Measurements from ENCODE around the gene GIMAP1. TPM values are rescaled to one million over a fixed set of nuclear protein-coding genes. Genes with fewer than 3 reads are reported as not detected.

Gene GIMAP1
- total RNA-seq (2021) (0.05 to 0.09 TPM in 2 of 3 replicates, not detected in the other), Bru-seq, nascent RNA (not detected)
- long read RNA-seq, experiment 1: 0 reads
- long read RNA-seq, experiment 2: 0 reads
- long read RNA-seq, experiment 3: 0 reads

GRCh38 chr7:150716368-150716767 lies at the start of gene GIMAP1:
Gene GIMAP1, plus strand, starts transcription at chr7:150716613. Its CDS starts 2,435 bp downstream, at chr7:150719048.
- Mint-ChIP-seq H3K4me1 (no peaks in the 10 kb centered on the region), H3K4me3 (no peak within 1 kb of the TSS), H3K27ac (no peak within 1 kb of the TSS), H3K36me3 (no peaks in the 10 kb centered on the region), H3K27me3 (ENCODE audit: low read depth) (peaks cover 91% of the 10 kb centered on the region), H3K9me3 (peaks cover 16% of the 10 kb centered on the region)
- POLR2A ChIA-PET: no interaction called here
- no peak for TF ChIP-seq ZNF512 (CRISPR knock-in tag; IDR thresholded peaks at IDR 0.05; ENCODE audit: borderline replicate concordance)
- no peak for TF ChIP-seq ATF6 (CRISPR knock-in tag; IDR thresholded peaks at IDR 0.05)
- TF ChIP-seq E2F1 (CRISPR knock-in tag; IDR thresholded peaks at IDR 0.05): no peak
- TF ChIP-seq ZNF396 (CRISPR knock-in tag; IDR thresholded peaks at IDR 0.05; ENCODE audit: borderline replicate concordance): no peak
- no peak for TF ChIP-seq SMAD3 (CRISPR knock-in tag; IDR thresholded peaks at IDR 0.05; ENCODE audit: borderline replicate concordance)
- no peak for TF ChIP-seq CREB1 (CRISPR knock-in tag; IDR thresholded peaks at IDR 0.05)
- TF ChIP-seq ESRRA (CRISPR knock-in tag; IDR thresholded peaks at IDR 0.05; ENCODE audit: borderline replicate concordance): no peak
- no peak for TF ChIP-seq NFE2L1 (CRISPR knock-in tag; IDR thresholded peaks at IDR 0.05)
- TF ChIP-seq ZNF425 (CRISPR knock-in tag; conservative IDR thresholded peaks at IDR 0.05): no peak
- TF ChIP-seq ZNF671 (CRISPR knock-in tag; IDR thresholded peaks at IDR 0.05): no peak
- TF ChIP-seq NR1H2 (CRISPR knock-in tag; IDR thresholded peaks at IDR 0.05): no peak
- TF ChIP-seq MLX (CRISPR knock-in tag; IDR thresholded peaks at IDR 0.05): no peak
- no peak for TF ChIP-seq ZMAT4 (CRISPR knock-in tag; IDR thresholded peaks at IDR 0.05)
- TF ChIP-seq MYBL2 (CRISPR knock-in tag; IDR thresholded peaks at IDR 0.05): no peak
- no peak for TF ChIP-seq ZNF121 (CRISPR knock-in tag; IDR thresholded peaks at IDR 0.05)
- TF ChIP-seq NR2C2 (CRISPR knock-in tag; IDR thresholded peaks at IDR 0.05): no peak
- no peak for TF ChIP-seq ETV6 (CRISPR knock-in tag; IDR thresholded peaks at IDR 0.05)
- no peak for TF ChIP-seq ZNF532 (CRISPR knock-in tag; IDR thresholded peaks at IDR 0.05; ENCODE audit: borderline replicate concordance)
- TF ChIP-seq USF1 (CRISPR knock-in tag; IDR thresholded peaks at IDR 0.05): no peak
- CTCF ChIA-PET: interaction anchor here (0.6 kb wide), 1 partner anchor 297 kb away, joined by 4 read pairs; no protein-coding TSS in a partner anchor
- DNase-seq (ENCODE audit: low spot score) (no peak), ATAC-seq (no peak)

Measured in WTC11 (cell line).